ENCODE results near the gene CCDC122. TPM values are rescaled to one million over a fixed set of nuclear protein-coding genes. Genes with fewer than 3 reads are reported as not detected.

Gene CCDC122
- total and polyA plus RNA-seq, 9 of the 15 experiments (the other 6 are each of a cell fraction or from before 2014, with no cell fraction given): not detected

GRCh38 chr13:43908156-43909126 lies 28.9 kb upstream of the CCDC122 start:
- in situ Hi-C loops (cut with MboI): loop anchor here (25.0 kb wide), 1 partner anchor 279 kb away; no protein-coding TSS in a partner anchor
- DNase-seq (ENCODE audit: extremely low read depth in 1 of 4, low spot score in 3 of 4): peak in 1 of 4 experiments; percentile 8
- no peak overlapping the region for H3K4me2 ChIP-seq (ENCODE audit: insufficient read depth, low read length)
- BruUV-seq (replicated peaks): no TSS peak
- no peak for FAIRE-seq
- intact Hi-C loops (cut with micrococcal nuclease): loop anchor here (2.0 to 5.0 kb wide), 2 partner anchors 140 to 334 kb away; no protein-coding TSS in a partner anchor
- ATAC-seq: no peak
- TF ChIP-seq ZZZ3 (IDR thresholded peaks at IDR 0.05) (no peak), RAD21 (CRISPR knock-in tag; conservative IDR thresholded peaks at IDR 0.05 in 1 of 2, IDR thresholded peaks at IDR 0.05 in 1 of 2) (peak in 1 of 2 experiments; percentile 45; a peak in 3 of 4 replicates), CTCF (IDR thresholded peaks at IDR 0.05 in 2 of 3, conservative IDR thresholded peaks at IDR 0.05 in 1 of 3; ENCODE audit: insufficient read depth in 2 of 3, low read depth in 1 of 3, low read length in 3 of 3) (peak in 1 of 3 experiments; percentile 24; a peak in 1 of 6 replicates)
- no peaks in the 10 kb centered on the region for H3K4me1 ChIP-seq (replicated peaks in 1 of 2; ENCODE audit: control insufficient read depth in 2 of 2, insufficient read depth in 2 of 2, low read length in 2 of 2)
- no peaks in the 10 kb centered on the region for H4K20me1 ChIP-seq (replicated peaks; ENCODE audit: control insufficient read depth, insufficient read depth, low read length)
- no peaks in the 10 kb centered on the region for H3K79me2 ChIP-seq (ENCODE audit: control insufficient read depth, insufficient read depth, low read length)
- CTCF ChIA-PET (ENCODE audit: low intra/inter-chr PET ratio): interaction anchor here (1.7 to 2.1 kb wide), 2 partner anchors 529 to 563 kb away, joined by 7 to 12 read pairs; no protein-coding TSS in a partner anchor
- H3K4me3 ChIP-seq: no peak overlapping the region
- H3K27me3 ChIP-seq (ENCODE audit: control insufficient read depth in 2 of 2, insufficient read depth in 2 of 2, low read length in 2 of 2): no peaks in the 10 kb centered on the region; a peak in 1 of 5 replicates
- no peak overlapping the region for H3K9ac ChIP-seq (ENCODE audit: insufficient read depth in 1 of 2, low read depth in 2 of 2, low read length in 2 of 2)
- H3K9me1 ChIP-seq (ENCODE audit: control insufficient read depth, insufficient read depth, low read length): no peaks in the 10 kb centered on the region
- H3K36me3 ChIP-seq (ENCODE audit: control insufficient read depth, insufficient read depth, low read length): no peaks in the 10 kb centered on the region
- POLR2A ChIA-PET: no interaction called here
- H2AFZ ChIP-seq (ENCODE audit: low read depth, low read length): no peak overlapping the region
- WGBS (ENCODE audit: insufficient coverage, low coverage, missing lambda C conversion rate): 0% methylated on average over 2 of the region's 2 CpGs
- no peaks in the 10 kb centered on the region for H3K9me3 ChIP-seq (replicated peaks; ENCODE audit: control insufficient read depth, insufficient read depth, low read depth, low read length)
- H3K27ac ChIP-seq (ENCODE audit: extremely low read depth, low read depth, low read length): no peak overlapping the region

Measured in K562 (cell line).